ENCODE measurements around the gene LAMA5.

Gene LAMA5

DNA sequence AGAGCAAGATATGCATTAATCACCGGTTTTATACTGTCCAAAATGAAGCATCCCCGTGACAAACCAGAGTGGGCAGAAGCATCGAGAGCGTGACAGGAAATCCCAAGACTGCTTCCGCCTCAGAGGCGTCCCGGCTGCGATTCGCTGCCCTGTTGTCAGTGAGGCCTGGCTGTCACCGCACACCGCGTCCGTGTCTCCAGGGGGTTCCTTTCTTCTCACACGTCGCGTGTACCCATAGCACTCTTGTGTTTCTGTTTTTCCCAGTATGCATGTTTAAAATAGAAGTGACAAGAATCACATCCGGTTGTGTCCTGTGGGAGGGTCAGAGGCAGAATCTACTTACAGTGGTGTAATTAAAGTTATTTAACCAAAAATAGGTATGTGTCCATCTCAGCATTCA, 72.6 kb downstream of the LAMA5 start:
- no peak for DNase-seq (ENCODE audit: low read depth)
- TF ChIP-seq, protein P1, sequence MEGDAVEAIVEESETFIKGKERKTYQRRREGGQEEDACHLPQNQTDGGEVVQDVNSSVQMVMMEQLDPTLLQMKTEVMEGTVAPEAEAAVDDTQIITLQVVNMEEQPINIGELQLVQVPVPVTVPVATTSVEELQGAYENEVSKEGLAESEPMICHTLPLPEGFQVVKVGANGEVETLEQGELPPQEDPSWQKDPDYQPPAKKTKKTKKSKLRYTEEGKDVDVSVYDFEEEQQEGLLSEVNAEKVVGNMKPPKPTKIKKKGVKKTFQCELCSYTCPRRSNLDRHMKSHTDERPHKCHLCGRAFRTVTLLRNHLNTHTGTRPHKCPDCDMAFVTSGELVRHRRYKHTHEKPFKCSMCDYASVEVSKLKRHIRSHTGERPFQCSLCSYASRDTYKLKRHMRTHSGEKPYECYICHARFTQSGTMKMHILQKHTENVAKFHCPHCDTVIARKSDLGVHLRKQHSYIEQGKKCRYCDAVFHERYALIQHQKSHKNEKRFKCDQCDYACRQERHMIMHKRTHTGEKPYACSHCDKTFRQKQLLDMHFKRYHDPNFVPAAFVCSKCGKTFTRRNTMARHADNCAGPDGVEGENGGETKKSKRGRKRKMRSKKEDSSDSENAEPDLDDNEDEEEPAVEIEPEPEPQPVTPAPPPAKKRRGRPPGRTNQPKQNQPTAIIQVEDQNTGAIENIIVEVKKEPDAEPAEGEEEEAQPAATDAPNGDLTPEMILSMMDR (conservative IDR thresholded peaks at IDR 0.05; ENCODE audit: low read length), result no peak
- no peak overlapping the region for H3K4me3 ChIP-seq (ENCODE audit: low read length)

DNA sequence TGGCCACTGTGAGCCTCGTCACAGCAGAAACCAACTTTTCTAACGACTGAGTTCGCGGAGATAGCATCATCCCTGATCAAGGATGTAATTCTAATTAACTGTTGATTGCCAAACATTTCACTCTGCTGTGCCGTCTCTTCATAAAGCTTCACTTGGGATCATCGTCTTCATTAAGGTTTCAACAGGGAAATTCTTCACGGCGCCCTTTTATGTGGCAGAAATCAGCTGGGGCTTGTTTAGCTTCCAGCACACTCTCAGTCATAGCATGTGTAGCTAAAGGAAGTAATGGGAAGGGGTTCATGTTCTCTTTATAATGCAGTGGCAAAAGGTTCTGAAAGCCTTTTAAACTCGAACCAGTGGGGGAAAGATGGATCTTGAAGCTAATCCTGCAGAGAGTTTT, 73.2 kb downstream of the LAMA5 start:
- no peak for DNase-seq (ENCODE audit: low read depth)
- no peak overlapping the region for H3K4me3 ChIP-seq (ENCODE audit: low read length)
- TF ChIP-seq, protein P1 (conservative IDR thresholded peaks at IDR 0.05; ENCODE audit: low read length), result no peak

DNA sequence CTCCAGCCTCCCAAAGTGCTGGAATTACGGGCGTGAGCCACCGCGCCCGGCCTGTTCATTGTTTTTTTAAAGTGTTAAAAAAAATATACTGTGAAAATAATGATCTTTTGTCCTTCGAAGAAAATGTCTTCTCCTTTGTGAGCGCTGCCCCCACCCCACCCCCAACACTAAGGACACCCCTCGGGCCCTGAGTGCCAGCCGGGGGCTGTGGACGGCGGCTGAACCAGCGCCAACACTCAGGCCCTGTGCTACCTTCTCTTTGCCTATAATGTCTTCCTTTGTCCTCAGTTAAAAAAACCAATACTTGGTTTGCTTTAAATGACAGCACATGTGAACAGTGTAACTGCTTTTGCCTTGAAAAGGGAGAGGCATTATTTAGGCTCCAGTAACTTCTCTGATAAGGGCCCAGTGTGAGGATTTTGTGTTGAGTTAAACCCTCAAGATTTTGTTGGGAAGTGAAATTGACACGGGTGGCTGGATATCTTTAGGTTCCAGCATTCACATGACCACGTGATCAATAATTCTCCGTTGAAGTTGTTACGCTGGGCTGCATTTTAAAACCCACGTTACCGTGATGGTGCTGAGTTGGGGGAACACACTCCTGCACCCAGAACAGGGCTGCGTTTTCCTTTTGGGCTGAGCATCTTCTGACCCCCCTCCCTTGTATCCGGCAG, 73.9 kb downstream of the LAMA5 start:
- no peak overlapping the region for H3K4me3 ChIP-seq (ENCODE audit: low read length)
- no peak for DNase-seq (ENCODE audit: low read depth)
- TF ChIP-seq, protein P1 (conservative IDR thresholded peaks at IDR 0.05; ENCODE audit: low read length), result no peak

- TF ChIP-seq, protein P1 (conservative IDR thresholded peaks at IDR 0.05; ENCODE audit: low read length), result no peak
- H3K4me3 ChIP-seq (ENCODE audit: low read length), result no peak overlapping the region
- DNase-seq (ENCODE audit: low read depth), result no peak
Measured at GRCh38 chr20:62292108-62292507, 75.0 kb downstream of the LAMA5 start.

GRCh38 chr20:62291251-62292066, 75.7 kb downstream of the LAMA5 start:
- no peak overlapping the region for H3K4me3 ChIP-seq (ENCODE audit: low read length)
- TF ChIP-seq, protein P1 (conservative IDR thresholded peaks at IDR 0.05; ENCODE audit: low read length), result no peak
- DNase-seq (ENCODE audit: low read depth), result no peak

DNA sequence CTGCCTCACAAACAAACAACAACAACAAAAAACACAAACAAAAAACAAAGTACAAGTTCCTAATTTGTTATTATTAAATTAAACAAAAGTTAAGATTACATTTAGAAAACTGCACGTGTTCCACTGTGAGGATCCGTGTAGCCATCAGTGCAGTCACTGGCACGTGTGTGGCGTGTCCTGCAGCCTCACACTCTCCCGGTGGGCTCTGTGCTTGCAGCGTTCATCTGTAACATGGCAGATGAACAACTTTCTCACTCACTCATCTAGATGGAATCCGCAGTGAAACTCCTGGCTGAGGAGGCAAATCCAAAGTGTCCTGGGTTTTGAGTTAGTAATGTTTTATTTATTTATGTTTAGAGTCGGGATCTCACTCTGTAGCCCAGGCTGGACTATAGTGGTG, 77.2 kb downstream of the LAMA5 start:
- TF ChIP-seq, protein P1 (conservative IDR thresholded peaks at IDR 0.05; ENCODE audit: low read length), result no peak
- DNase-seq (ENCODE audit: low read depth), result no peak
- no peak overlapping the region for H3K4me3 ChIP-seq (ENCODE audit: low read length)

DNA sequence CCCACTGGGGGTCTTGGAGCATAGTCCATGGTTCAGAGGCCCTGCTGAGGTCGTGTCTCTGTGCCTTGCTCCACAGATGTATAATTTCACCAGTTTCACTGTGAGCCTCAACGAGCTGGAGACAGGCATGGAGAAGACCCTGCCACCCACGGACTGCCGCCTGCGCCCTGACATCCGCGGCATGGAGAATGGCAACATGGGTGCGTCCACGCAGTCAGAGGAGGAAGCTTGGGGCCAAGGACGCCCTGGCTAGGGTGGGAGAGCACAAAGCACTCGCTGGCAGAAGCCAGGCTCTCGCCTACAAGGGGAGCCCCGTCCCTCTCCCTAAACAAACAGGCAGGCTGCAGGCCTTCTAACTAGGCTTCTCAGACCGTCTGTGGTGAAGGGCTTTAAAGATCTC, 78.0 kb downstream of the LAMA5 start:
- no peak for DNase-seq (ENCODE audit: low read depth)
- TF ChIP-seq, protein P1 (conservative IDR thresholded peaks at IDR 0.05; ENCODE audit: low read length), result no peak
- H3K4me3 ChIP-seq (ENCODE audit: low read length), result no peak overlapping the region
